Forelimb muscle (tissue), 1 donor: ENCODE measurements around the gene LRIF1. TPM values are rescaled to one million over a fixed set of nuclear protein-coding genes. Genes with fewer than 3 reads are reported as not detected.
A peak's percentile ranks its signal among the peaks of the same experiment; 100 is the strongest.
"Not testable (repeated sequence)": the region's sequence is repeated elsewhere in the genome, so short reads cannot be mapped to it uniquely, and the experiment has no call there.

Experiments used
- DNase-seq: peaks from one replicate; pipeline ENCODE4 v3.0.0-alpha.2; 2013; ENCODE audit warnings: low read depth
- polyA plus RNA-seq: library from polyadenylated mRNA; unstranded; fragments of 120-200 nt; gene quantifications from one replicate; pipeline ENCODE4 v1.2.1, GENCODE V29; 2013; ENCODE audit not compliant: insufficient read length

The LRIF1 gene, protein sequence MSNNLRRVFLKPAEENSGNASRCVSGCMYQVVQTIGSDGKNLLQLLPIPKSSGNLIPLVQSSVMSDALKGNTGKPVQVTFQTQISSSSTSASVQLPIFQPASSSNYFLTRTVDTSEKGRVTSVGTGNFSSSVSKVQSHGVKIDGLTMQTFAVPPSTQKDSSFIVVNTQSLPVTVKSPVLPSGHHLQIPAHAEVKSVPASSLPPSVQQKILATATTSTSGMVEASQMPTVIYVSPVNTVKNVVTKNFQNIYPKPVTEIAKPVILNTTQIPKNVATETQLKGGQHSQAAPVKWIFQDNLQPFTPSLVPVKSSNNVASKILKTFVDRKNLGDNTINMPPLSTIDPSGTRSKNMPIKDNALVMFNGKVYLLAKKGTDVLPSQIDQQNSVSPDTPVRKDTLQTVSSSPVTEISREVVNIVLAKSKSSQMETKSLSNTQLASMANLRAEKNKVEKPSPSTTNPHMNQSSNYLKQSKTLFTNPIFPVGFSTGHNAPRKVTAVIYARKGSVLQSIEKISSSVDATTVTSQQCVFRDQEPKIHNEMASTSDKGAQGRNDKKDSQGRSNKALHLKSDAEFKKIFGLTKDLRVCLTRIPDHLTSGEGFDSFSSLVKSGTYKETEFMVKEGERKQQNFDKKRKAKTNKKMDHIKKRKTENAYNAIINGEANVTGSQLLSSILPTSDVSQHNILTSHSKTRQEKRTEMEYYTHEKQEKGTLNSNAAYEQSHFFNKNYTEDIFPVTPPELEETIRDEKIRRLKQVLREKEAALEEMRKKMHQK
- 8.7 TPM for polyA plus RNA-seq

DNA sequence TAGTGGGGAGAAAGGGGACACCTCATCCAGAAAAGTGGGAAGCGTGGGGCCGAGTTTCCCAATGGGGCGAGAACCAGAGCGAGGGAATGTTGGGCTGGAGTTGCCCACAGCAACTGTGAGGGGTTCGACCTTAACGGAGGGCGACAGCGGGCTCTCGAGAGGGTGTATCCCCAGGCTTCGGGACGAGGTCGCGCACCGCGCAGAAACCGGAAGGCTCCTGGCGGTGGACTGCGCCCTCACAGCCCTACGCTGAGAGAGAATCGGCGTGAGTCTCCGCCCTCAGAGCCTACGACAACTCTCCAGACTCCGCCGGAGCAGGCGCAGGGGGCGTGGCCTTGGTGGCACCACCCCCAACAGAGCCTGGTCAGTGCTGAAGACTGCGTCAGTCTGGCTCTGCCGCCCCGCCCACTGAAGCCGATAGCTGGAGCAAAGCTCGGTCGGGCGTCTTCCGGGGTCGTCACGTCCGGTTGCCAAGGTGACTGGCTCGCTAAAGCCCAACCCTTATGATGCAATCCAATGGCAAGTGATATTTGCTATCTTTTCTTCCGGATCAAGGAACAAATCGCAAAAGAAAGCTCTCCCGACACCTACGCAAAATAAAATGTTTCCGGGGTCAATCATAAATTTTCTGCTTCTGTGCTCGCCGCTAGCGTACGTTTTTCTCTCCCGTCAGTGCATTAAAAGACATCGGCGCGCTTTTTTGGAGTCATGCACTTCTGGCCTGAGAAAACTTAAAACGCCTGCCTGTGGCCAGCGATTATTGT, at the start of gene LRIF1:
LRIF1 (minus strand) TSS at position 232 of the 764 bp plus-strand sequence. CDS start 234 bp downstream, outside the sequence.
- peak; percentile 84 for DNase-seq

DNA sequence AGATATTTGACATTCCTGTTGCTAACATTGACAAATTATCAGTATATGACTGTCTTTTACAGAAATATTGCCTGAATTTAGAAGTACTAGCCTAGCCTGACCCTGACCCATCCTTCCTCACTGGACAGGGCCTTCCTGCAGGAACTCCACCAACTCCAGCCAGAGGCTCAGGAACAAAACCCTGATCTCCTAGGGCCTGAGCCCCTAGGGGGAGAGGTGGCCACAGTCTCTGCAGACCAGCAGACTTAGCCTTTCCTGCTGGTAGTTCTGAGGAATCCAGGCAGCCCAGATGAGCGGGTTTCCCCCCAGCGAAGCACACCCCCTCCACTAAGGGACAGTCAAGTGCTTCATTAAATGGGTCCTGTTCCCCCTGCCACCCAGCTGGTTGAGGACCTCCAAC, 44.3 kb upstream of the LRIF1 start:
- no peak for DNase-seq

DNA sequence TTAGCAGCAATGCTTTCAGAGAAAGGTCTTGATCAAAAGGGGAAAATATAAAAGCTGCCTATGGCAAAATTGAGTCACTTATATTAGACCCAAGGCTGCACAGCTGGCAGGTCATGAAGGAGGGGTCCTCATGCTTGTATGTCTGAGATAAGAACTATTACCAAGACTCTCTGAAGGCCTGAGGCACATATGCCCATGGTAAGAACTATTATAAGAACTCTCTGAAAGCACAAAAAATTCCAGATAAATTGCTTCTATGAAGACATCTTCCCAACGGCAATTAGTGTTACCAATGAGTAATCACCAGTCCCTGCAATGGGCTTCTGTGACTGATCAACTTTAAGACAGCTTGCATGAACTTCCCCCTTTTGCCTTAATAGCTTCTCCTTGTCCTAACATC, 42.8 kb upstream of the LRIF1 start:
- DNase-seq = no peak

DNA sequence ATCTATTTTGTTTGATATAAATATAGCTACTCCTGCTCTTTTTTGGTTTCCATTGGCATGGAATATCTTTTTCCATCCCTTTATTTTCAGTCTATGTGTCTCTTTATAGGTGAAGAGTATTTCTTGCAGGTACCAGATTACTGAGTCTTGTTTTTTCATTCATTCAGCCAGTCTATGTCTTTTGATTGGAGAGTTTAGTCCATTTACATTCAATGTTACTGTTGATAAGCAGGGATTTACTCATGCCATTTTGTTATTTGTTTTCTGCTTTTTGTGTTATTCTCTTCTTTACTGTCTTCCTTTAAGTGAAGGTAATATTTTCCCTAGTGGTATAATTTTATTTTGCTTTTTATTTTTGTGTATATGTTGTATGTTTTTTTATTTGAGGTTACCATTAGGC, 35.9 kb upstream of the LRIF1 start:
- DNase-seq = not testable (repeated sequence)

DNA sequence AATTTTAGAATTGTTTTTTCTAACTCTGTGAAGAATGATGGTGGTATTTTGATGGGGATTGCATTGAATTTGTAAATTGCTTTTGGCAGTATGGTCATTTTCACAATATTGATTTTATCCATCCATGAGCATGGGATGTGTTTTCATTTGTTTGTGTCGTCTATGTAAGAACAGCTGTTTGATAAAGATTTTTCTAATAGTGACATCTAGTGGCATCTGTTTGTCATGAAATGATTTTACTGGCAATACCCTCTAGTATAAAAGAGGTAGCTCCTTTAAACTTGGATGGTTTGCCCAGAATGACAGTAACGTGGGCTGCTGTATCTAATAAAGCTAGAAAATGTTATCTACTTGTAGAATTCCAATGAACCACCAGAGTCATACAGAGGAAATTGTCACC, 28.6 kb upstream of the LRIF1 start:
- DNase-seq = not testable (repeated sequence)

DNA sequence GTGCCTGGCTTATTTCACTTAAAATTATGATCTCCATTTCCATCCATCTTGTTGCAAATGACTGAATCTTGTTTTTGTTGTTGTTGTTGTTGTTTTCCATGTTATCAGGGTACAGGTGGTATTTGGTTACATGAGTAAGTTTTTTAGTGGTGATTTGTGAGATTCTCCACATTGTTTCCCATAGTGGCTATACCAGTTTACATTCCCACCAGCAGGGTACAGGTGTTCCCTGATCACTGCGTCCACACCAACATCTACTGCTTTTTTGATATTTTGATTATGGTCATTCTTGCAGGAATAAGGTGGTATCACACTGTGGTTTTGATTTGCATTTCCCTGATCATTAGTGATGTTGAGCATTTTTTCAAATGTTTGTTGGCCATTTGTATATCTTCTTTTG, 27.6 kb upstream of the LRIF1 start:
- not testable (repeated sequence) for DNase-seq

DNA sequence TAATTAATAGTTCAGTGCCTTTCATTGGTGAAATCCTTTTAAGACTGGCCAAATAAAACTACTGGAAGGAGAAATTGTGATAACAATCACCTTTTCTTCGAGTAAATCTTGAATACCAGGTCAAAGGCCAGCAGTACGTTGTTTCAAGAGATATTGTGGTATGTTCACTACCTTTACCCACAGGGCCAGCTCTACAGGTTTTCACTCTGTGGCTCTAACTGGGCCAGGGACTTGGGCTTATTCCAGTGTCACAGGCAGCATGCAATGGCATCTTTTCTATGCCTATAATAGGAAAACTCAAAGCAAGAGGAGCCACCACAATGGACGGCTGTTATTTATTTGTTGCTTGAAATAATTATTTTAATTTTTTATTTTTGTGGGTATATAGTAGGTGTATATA, 26.8 kb upstream of the LRIF1 start:
- DNase-seq = no peak

DNA sequence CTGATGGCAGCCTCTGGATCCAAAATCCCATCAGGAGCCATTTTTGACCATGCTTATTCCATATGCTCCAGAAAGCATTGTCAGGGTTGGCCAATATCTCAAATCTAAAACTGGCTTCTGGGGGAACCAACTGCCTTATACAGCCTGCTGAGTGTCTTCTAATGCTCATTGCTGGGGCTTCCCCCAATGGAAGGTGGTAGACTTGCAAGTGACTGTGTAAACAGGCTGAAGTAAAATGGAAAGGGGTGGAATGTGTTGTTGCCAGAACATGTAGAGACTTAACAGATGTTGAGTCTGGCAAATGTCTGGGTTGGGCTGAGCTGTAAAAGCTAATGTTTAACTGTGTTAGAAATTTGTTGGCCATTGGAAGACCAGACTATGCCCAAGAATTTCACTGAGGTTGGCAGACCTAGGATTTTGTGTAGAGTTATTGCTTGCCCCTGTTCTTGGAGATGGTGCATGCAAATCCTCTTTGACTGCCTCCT, 22.7 kb upstream of the LRIF1 start:
- DNase-seq = no peak

DNA sequence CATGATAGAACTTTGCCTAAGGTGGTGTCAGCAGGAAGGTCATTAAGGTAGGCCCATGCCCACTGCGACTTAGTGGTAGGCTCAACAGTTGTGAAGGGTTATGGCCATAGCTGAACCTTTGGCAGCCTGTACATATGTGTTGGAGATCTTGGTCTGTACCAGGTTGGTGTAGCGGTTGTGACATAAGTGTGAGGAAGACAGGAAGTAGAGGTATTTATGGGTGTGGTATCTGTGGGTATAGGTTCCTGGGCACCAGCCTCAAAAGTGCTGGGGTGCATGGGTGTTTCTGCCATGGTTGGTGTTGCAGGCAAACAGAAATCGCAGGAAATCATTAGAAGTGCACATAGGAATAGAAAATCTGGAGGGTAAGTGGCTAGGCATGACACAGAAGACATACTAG, 18.6 kb upstream of the LRIF1 start:
- DNase-seq = no peak

DNA sequence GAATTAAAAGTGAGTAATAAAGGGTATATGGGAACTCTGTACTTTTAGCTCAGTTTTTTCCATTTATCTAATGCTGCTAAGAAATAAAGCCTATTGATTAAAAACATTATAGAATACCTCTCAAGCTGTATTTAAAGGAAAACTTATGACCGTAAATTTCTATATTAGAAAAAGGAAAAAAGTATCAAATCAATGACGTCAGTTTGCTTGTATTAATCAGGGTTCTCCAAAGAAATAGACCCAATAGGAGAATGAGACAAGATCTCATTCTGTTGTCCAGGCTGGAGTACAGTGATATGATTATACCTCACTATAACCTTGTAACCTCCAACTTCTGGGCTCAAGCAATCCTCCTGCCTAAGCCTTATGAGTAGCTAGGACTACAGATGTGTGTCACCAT, 15.4 kb upstream of the LRIF1 start:
- no peak for DNase-seq

DNA sequence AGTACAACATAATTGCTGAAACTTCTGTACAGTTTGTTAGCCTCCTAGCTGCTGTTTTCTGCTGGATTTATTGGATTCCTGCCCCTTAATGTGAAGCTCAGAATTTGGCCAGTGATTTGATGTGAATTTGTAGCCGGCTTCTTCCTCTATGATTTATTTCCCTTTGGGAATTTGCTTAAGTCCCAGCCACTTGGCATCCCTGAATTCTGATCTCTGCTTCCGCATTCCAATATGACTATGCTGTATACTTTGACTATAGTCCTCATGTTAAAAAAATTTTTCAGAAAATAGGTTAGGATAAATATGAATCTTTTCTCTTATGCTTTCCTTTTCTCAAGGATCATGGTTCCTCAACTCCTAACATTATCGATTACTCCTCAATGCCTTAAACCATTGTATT, 12.4 kb upstream of the LRIF1 start:
- DNase-seq = no peak

DNA sequence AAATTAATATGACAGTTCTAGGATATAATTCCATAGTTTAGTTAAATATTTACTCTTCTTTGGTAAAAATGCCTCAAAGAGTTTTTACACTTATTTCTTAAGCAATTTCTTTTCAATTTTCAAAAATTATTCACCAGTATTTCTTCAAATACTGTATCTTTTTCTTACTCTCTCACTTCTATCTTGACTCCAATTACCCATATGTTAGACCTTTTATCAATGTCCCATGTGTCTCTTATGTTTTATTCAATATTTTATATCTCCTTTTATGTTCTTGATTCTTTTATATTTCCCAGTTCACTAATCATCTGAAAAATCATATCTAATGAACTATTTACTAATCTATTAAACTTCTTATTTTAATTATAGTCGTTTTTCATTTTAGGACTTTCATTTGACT, 11.5 kb upstream of the LRIF1 start:
- DNase-seq = no peak

DNA sequence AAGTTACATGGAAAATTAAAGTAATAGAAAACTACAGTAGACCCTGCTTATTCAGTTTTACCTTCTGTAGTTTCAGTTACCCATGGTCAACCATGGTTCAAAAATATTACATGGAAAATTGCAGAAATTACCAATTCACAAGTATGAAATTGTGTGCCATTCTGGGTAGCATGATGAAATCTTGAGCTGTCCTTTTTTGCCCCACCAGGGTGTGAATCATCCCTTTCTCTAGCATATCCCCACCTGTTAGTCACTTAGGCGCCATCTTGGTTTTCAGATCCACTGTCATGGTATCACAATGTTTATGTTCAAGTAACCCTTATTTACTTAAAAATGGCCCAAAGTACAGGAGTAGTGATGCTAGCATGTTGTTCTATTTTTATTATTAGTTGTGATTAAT, 3.5 kb upstream of the LRIF1 start:
- DNase-seq = no peak

DNA sequence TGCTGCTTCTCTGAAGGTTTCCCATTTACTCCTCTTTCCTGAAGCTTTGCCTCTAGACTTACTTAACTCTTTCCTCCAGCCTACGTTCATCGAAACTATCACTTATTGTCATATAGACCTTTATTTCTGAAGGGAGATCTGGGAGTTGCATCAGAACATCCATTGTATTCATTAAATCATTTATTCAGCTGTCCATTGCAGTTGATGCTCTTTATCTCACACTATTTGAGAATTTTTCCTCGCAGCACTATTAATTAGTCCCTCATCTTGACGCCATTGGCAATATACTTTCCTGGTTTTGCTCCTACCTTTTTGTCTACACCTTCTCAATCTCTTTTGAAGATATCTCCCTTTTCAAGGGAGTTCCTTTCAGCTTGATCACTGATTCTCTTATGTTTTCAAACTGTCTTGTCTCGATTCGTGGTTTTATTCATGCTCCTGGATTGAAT, 757 bp upstream of the LRIF1 start:
- no peak for DNase-seq

DNA sequence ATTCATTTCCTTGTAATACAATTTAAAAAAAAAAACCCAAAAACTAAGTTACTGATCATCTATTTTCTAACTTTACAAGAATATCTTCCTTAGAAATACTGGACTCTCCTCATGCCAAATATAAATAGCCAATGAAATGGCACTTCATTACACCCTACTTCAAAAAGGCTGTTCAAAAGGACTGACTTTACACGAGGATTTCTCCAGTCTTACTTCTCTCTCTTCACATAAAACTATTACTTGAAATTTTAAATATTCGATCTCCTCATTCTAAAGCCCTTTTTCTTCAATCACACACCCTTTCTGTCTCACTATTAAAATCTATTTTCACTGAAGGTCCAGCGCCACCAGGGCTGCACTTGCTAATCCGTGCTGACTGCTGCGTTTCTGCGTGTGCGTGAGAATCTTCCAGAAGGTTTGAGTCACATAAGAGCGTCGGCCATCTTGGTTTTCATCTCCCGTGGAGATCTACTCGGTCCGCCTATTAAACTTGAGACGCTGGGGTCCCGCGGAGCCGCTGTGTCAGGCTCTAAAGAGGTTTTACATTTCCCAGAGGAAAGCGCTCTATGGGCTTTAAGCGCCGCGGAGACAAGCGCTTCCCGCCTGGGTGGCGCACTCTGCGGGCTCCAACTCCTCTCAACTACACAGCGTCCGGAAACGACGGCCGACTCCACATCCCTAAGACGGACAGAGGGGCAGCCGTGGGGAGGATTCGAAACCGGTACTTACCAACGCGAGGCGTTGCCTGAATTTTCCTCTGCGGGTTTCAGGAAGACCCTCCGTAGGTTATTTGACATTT, 631 bp downstream of the LRIF1 start:
- DNase-seq = no peak

DNA sequence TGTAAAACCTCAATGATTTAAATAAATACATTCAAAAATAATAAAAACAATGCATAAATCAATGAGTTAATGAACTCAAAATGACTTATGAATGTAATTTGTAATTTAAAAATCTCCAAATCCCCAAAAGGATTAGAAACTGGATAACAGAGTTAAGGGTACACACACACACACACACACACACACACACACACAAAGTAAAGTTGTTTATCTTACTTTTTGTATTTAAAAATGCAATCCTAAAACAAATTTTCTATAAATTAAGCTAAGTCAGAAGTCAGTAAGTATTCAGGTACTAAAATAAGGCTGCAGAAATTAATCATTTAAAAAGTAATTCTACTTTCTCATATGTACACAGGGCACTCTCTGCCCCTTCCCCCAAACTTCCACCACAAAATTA, 1.8 kb downstream of the LRIF1 start:
- no peak for DNase-seq

DNA sequence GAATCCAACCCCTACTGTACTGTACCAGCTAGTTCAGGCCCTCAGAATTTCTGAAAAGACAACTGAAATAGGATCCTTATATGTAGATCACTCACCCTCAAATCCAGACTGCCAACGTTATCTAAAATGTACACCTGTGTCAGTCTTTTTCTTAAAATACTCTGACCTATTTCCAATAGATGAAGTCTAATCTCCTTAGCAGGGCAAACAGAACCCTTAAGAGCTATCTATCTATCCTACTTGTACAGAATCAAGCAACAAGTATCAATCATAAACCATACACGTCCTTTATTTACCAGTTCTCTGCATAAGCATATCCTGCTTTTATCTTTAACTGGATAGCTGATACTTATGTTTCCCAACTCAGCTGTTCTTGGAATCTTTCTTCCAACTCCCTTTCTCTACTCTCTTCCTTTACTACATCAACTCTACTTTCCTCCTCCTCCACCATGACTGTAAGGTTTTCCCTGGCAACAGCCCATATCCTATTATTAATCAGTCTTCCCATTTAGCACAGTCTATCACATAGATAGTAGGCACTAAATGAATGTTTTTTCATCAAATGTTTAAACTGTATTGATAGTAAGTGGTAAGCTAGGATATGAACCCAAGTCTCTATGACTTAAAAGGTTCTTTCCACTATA, 2.8 kb downstream of the LRIF1 start:
- no peak for DNase-seq

DNA sequence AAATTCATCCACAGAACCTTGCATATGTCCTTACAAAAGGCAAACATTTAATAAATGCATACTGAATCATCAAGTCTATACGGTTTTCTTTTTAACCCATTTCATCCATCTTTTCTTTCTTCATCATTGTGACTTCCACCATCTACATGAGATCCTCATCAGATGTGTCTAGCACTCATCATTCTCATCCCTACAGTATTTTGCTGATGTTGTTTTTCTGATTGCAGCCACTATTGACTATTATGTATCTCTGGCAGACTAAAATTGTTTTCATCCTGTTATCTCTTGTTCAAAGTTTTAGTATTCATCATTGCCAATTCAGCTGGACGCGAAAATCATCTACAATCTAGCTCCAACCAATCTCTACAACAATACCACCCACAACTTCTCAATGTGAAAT, 5.9 kb downstream of the LRIF1 start:
- no peak for DNase-seq

DNA sequence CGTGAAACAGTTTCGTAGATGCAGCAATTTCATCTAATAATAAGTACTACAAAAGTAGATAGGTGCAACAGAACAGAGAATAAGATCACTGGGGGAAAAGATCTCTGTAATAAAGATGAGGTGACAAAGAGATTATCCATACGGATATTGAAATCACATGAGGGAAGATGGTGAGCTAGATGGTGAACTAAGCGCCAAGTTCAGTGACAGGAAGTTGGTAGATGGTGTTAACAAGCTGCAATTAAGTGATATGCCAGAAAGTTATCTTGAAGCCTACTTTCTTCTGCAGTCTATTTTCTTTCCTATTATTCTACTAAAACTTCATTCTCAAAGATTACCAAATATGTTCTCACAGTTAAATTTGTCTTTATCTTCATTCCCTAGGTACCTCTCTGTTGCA, 7.1 kb downstream of the LRIF1 start:
- no peak for DNase-seq

DNA sequence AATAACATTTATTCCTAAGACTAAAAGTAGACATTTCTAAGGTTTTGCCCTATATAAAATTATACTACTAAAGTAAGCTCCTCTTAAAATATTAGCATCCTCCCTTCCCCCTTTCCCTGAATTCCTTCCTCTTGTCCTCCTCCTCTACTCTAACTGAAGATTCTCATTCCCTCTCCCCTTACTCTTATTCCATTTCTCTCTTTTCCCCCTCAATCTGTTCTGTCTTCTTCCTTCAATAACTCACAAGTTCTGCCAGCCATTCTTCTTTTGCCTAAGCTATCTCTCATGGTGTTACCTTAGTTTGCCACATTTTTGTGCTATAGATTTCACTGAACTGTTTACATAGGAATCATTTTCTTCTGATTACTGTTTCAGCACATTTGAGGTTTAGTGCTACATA, 10.7 kb downstream of the LRIF1 start:
- no peak for DNase-seq

DNA sequence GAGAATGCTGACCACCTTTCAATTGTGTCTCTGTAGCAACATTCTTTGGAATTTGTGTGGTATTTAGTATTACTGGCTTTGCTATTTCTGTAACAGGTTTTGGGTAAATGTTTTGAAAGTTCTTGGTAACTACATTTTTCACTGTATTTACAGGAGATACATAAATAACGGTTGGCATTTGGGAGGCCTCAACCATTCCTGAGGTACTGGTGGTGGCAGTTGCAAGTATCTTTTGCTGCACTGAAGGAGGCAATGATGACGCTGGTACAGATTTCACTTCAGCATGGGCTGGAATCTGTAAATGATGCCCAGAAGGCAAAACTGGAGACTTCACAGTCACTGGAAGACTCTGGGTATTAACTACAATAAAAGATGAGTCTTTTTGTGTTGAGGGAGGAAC, 11.7 kb downstream of the LRIF1 start:
- no peak for DNase-seq
